Dendritic cell treated with granulocyte-macrophage colony-stimulating factor and Interleukin-4, amounts not matched to agents 40 ng/mL and 50 ng/mL, for 4 days (primary cell): ENCODE data around the gene PHAX.
"Not testable (repeated sequence)": the region's sequence is repeated elsewhere in the genome, so short reads cannot be mapped to it uniquely, and the experiment has no call there.

Experiments
- H3K27ac Mint-ChIP-seq: one replicate; pipeline ENCODE4 v1.8.0; 2022; ENCODE audit warnings: mild to moderate bottlenecking, mixed read lengths
- H3K27me3 Mint-ChIP-seq: one replicate; pipeline ENCODE4 v1.8.0; 2022; ENCODE audit warnings: mild to moderate bottlenecking, mixed read lengths
- H3K36me3 Mint-ChIP-seq: one replicate; pipeline ENCODE4 v1.8.0; 2022; ENCODE audit warnings: low read depth, mixed read lengths
- H3K4me1 Mint-ChIP-seq: one replicate; pipeline ENCODE4 v1.8.0; 2022; ENCODE audit warnings: low read depth, mixed read lengths
- H3K4me3 Mint-ChIP-seq: one replicate; pipeline ENCODE4 v1.8.0; 2022; ENCODE audit warnings: mild to moderate bottlenecking, moderate library complexity, mixed read lengths
- H3K9me3 Mint-ChIP-seq: one replicate; pipeline ENCODE4 v1.8.0; 2022; ENCODE audit warnings: mixed read lengths
- intact Hi-C: fragments of 100-400 bp; cut with micrococcal nuclease; formaldehyde crosslinking; loops from one replicate; pipeline ENCODE4 v1.15.0; 2022

PHAX gene

GRCh38 chr5:126591549-126591948 is 9.2 kb upstream of the PHAX start:
- intact Hi-C loops: no loop called here
- Mint-ChIP-seq H3K4me1 (peaks cover 22% of the 10 kb centered on the region), H3K9me3 (no peaks in the 10 kb centered on the region), H3K36me3 (no peaks in the 10 kb centered on the region), H3K27me3 (peaks cover 24% of the 10 kb centered on the region), H3K27ac (no peak overlapping the region), H3K4me3 (no peak overlapping the region)

DNA sequence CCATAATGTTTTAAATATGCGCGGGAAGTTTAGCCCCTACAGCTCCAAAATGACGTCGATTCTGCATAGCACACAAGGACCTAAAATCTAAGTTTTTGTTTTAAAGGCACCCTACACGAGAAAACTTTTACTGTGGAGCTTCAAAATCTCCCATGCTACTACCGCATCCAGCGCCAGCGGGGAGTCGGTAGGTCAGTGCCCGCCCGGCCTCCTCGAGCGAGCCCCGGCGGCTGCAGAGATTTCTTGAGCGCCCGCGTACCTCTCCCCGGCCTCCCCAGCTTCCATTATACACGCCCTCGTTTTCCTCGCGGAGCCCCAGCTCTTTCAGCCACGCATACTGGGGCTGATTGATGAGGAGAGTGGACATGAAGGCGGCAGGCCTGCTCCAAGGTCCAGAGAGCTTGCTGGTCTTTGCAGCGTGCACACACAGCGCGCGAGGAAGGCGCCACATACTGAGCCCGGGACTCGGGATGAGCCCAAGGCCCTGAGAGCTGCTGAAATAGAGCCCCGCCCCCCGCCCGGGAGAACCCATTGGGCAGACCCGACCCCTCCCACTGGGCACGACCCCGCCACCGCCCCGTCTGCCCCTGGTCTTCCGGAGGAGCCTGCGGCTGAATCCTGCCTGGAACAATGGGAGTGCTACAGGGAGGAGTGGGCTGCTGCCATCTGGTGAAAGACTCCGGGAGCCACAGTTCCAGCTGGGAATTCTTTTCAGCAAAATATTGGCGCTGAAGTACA is 5.8 kb upstream of the PHAX start, which contains the start of gene ALDH7A1:
Gene ALDH7A1 (minus strand): TSS at position 472 of the 738 bp plus-strand sequence. CDS start 21 bp downstream, at position 451.
- intact Hi-C loops: loop anchor here (5.0 kb wide), 1 partner anchor 53 kb away; no protein-coding TSS in a partner anchor
- Mint-ChIP-seq H3K9me3 (no peaks in the 10 kb centered on the region), H3K27ac (peak within 1 kb of the TSS; percentile 57), H3K27me3 (peaks cover 24% of the 10 kb centered on the region), H3K4me3 (peak within 1 kb of the TSS; percentile 85), H3K4me1 (peaks cover 35% of the 10 kb centered on the region), H3K36me3 (no peaks in the 10 kb centered on the region)

GRCh38 chr5:126595486-126596083 is 5.2 kb upstream of the PHAX start:
- no peaks in the 10 kb centered on the region for H3K9me3 Mint-ChIP-seq
- peak overlapping the region; percentile 85 for H3K4me3 Mint-ChIP-seq
- peaks cover 42% of the 10 kb centered on the region for H3K4me1 Mint-ChIP-seq
- peaks cover 24% of the 10 kb centered on the region for H3K27me3 Mint-ChIP-seq
- peaks cover under 1% of the 10 kb centered on the region for H3K36me3 Mint-ChIP-seq
- intact Hi-C loops: loop anchor here (5.0 kb wide), 1 partner anchor 53 kb away; no protein-coding TSS in a partner anchor
- H3K27ac Mint-ChIP-seq: peak overlapping the region; percentile 57

DNA sequence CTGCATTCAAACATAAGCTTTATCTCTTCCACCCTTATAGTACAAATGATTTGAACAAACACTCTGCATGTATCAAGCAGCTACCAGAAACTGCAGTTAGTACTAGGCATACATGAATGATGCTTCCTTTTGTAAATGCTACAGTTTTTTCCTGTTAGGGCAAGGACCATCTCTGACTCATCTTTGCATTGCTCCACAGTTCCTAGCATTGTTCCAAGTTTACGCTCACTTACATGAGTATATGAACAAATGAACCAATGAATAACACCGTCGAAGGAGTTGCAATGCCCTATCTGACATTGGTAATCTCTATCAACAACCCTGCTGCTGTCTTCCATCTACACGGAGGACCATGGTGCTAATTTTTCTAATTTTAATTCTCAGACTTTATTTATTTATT is 3.6 kb upstream of the PHAX start:
- Mint-ChIP-seq H3K27ac (no peak overlapping the region), H3K36me3 (peaks cover 6% of the 10 kb centered on the region), H3K27me3 (peaks cover 24% of the 10 kb centered on the region), H3K4me3 (no peak overlapping the region), H3K9me3 (no peaks in the 10 kb centered on the region), H3K4me1 (peaks cover 53% of the 10 kb centered on the region)
- intact Hi-C loops: loop anchor here (5.0 kb wide), 1 partner anchor 55 kb away; no protein-coding TSS in a partner anchor

DNA sequence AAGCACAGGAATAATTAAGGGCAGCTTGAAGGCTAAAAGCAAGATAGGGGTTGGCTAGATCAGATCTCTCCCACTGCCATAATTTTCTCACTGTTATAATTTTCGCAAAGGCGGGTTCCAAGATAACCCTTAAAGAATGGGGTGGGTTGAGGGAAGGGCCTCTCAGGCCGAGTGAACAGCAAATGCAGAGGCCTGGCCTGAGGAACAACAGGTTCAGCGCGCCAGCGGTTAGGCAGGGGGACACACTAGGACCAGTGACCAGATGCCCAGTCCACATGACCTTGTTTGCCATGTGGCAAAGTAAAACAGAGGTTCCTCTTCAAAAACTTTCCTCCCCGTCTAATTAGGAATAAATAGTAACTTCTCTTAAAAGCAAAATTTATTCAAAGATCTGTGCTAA is 1.2 kb upstream of the PHAX start:
- Mint-ChIP-seq H3K27me3 (peaks cover 11% of the 10 kb centered on the region), H3K27ac (peak overlapping the region; percentile 88), H3K9me3 (no peaks in the 10 kb centered on the region), H3K4me3 (no peak overlapping the region), H3K36me3 (peaks cover 23% of the 10 kb centered on the region), H3K4me1 (peaks cover 51% of the 10 kb centered on the region)
- intact Hi-C loops: loop anchor here (5.0 kb wide), 1 partner anchor 57 kb away; no protein-coding TSS in a partner anchor

DNA sequence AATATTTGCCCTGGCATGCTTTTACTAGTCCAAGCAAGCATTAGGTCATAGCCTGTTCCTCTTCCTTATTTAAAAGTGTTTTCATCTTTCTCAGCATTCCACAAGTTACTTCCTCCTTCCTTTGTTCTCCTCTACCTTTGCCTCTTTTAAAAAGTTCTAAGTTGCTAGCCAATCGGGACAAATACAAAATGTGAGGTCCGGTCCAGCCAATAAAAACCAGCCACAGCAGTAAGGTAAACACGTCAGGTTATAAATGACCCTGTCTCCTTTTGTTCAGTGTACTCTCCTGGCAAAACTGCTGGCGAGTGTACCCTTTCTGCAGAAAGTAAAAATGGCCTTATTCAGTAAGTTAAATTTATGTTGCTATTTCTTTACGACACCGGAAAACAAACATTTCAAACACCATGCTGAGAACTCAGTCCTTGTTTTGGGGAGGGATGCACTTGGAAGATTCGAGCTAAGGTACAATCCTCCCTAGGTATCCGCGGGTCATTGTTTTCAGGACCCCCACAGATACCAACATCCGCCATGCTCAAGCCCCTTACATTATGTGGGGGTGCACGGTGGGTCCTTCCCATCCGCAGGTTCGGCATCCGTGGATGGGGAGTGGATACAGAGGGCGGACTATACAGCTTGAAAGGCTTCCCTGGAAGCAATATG is 646 bp upstream of the PHAX start:
- Mint-ChIP-seq H3K4me1 (peaks cover 45% of the 10 kb centered on the region), H3K36me3 (peaks cover 29% of the 10 kb centered on the region), H3K4me3 (peak overlapping the region; percentile 96), H3K27ac (peak overlapping the region; percentile 88)
- H3K27me3 Mint-ChIP-seq, H3K9me3 Mint-ChIP-seq: not testable (repeated sequence)
- intact Hi-C loops: loop anchor here (2.0 to 5.0 kb wide), 2 partner anchors 58 to 245 kb away; no protein-coding TSS in a partner anchor

GRCh38 chr5:126603402-126603991 is 2.8 kb downstream of the PHAX start:
- intact Hi-C loops: no loop called here

GRCh38 chr5:126605525-126605924 is 4.8 kb downstream of the PHAX start:
- Mint-ChIP-seq H3K27me3 (no peaks in the 10 kb centered on the region), H3K4me1 (peaks cover 32% of the 10 kb centered on the region), H3K4me3 (no peak overlapping the region), H3K36me3 (peaks cover 73% of the 10 kb centered on the region), H3K27ac (no peak overlapping the region), H3K9me3 (no peaks in the 10 kb centered on the region)
- intact Hi-C loops: no loop called here

More at GRCh38 chr5:126603402-126603991, 2.8 kb downstream of the PHAX start:
- Mint-ChIP-seq H3K9me3 (no peaks in the 10 kb centered on the region), H3K27me3 (no peaks in the 10 kb centered on the region), H3K4me3 (no peak overlapping the region), H3K36me3 (peaks cover 53% of the 10 kb centered on the region), H3K27ac (no peak overlapping the region), H3K4me1 (peaks cover 47% of the 10 kb centered on the region)

- intact Hi-C loops: no loop called here
- Mint-ChIP-seq H3K4me3 (no peak overlapping the region), H3K9me3 (no peaks in the 10 kb centered on the region), H3K27ac (no peak overlapping the region), H3K36me3 (peaks cover 88% of the 10 kb centered on the region), H3K4me1 (peaks cover 25% of the 10 kb centered on the region), H3K27me3 (no peaks in the 10 kb centered on the region)
Observed at GRCh38 chr5:126610160-126610559, 9.4 kb downstream of the PHAX start.

DNA sequence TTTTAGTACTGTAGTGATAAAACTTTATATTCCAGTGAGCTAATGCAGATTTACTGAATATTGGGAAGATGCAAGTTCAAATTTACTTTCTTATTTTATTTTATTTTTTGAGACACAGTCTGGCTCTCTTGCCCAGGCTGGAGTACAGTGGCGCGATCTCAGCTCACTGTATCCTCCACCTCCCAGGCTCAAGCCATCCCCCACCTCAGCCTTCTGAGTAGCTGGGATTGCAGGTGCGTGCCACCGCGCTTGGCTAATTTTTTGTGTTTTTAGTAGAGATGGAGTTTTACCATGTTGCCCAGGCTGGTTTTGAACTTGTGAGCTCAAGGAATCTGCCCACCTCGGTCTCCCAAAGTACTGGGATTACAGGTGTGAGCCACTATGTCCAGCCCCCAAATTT is 9.9 kb downstream of the PHAX start:
- no peaks in the 10 kb centered on the region for H3K27me3 Mint-ChIP-seq
- H3K4me1 Mint-ChIP-seq: peaks cover 25% of the 10 kb centered on the region
- intact Hi-C loops: no loop called here
- peaks cover 88% of the 10 kb centered on the region for H3K36me3 Mint-ChIP-seq
- no peak overlapping the region for H3K27ac Mint-ChIP-seq
- no peak overlapping the region for H3K4me3 Mint-ChIP-seq
- no peaks in the 10 kb centered on the region for H3K9me3 Mint-ChIP-seq

GRCh38 chr5:126613941-126614592 is 13.3 kb downstream of the PHAX start:
- no peaks in the 10 kb centered on the region for H3K9me3 Mint-ChIP-seq
- no peak overlapping the region for H3K4me3 Mint-ChIP-seq
- H3K36me3 Mint-ChIP-seq: peaks cover 86% of the 10 kb centered on the region
- no peaks in the 10 kb centered on the region for H3K27me3 Mint-ChIP-seq
- H3K4me1 Mint-ChIP-seq: peaks cover 19% of the 10 kb centered on the region
- no peak overlapping the region for H3K27ac Mint-ChIP-seq
- intact Hi-C loops: no loop called here

DNA sequence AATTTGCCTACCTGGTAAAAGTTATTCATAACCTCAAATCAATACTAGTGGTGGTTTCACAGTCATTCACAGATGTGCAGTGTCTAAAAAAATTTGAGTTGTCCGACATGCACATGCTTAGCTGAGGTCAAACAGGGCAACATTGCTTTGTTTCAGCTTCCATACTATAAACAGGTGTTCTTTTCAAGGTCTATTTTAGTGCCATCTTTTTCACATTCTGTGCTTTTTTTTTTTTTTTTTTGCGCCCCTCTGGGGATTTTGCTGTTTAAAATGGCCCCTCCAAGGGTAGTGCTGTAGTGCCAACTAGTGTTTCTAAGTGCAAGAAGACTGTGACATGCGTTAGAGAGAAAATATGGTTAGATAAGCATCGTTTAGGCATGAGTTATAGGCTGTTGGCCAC is 14.5 kb downstream of the PHAX start:
- no peaks in the 10 kb centered on the region for H3K27me3 Mint-ChIP-seq
- intact Hi-C loops: no loop called here
- H3K27ac Mint-ChIP-seq: no peak overlapping the region
- peaks cover 15% of the 10 kb centered on the region for H3K4me1 Mint-ChIP-seq
- peaks cover 82% of the 10 kb centered on the region for H3K36me3 Mint-ChIP-seq
- H3K4me3 Mint-ChIP-seq: no peak overlapping the region
- H3K9me3 Mint-ChIP-seq: no peaks in the 10 kb centered on the region

DNA sequence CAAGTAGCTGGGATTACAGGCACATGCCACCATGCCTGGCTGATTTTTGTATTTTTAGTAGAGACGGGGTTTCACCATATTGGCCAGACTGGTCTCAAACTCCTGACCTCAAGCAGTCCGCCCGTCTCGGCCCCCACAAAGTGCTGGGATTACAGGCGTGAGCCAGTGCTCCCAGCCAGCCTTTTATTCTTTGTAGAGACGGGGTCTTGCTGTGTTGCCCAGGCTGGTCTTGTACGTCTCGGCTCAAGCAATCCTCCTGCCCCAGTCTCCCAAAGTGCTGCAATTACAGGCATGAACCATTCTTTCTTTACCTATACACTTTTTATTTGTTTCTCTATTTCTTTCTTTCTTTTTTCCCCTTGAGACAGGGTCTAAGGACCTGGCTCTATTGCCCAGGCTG is 16.9 kb downstream of the PHAX start:
- H3K27me3 Mint-ChIP-seq, intact Hi-C loops, H3K9me3 Mint-ChIP-seq, H3K4me3 Mint-ChIP-seq, H3K27ac Mint-ChIP-seq: not testable (repeated sequence)
- Mint-ChIP-seq H3K4me1 (peaks cover 13% of the 10 kb centered on the region), H3K36me3 (peaks cover 74% of the 10 kb centered on the region)
